GM12878 (cell line): ENCODE results near the gene ENO2. TPM values are rescaled to one million over a fixed set of nuclear protein-coding genes. Genes with fewer than 3 reads are reported as not detected.

Experiments used
- ATF7 ChIP-seq: fragments of 450-650 bp; IDR thresholded peaks from 2 replicates; pipeline ENCODE4 v1.6.1; 2016; ENCODE audit warnings: low read depth, mild to moderate bottlenecking
- BACH1 ChIP-seq: fragments of 450-650 bp; IDR thresholded peaks from 2 replicates; pipeline ENCODE4 v1.6.1; 2017; ENCODE audit warnings: mild to moderate bottlenecking, borderline replicate concordance
- CREM ChIP-seq: IDR thresholded peaks from 2 replicates; pipeline ENCODE4 v1.6.1; 2014; ENCODE audit warnings: antibody characterized with exemption, low read depth
- E2F8 ChIP-seq: fragments of 450-650 bp; IDR thresholded peaks from 2 replicates; pipeline ENCODE4 v1.6.1; 2018; ENCODE audit warnings: mild to moderate bottlenecking, low read depth, moderate library complexity; ENCODE audit not compliant: partially characterized antibody
- EGR1 ChIP-seq, 2 experiments: IDR thresholded peaks; 1 replicate in 1 of 2; 2 replicates in 1 of 2; pipeline ENCODE4 v1.6.1; 2011 to 2012; ENCODE audit warnings: low read depth in 2 of 2, low read length in 2 of 2, borderline replicate concordance in 1 of 2, mild to moderate bottlenecking in 1 of 2, moderate library complexity in 1 of 2
- EP300 ChIP-seq, 2 experiments: fragments of 150-350 bp in 1 of 2; IDR thresholded peaks; 2 replicates each; pipeline ENCODE4 v1.6.1; 2011 to 2012; ENCODE audit warnings: low read depth in 2 of 2, low read length in 2 of 2, borderline replicate concordance in 1 of 2, improper control_type of control experiment in 1 of 2, inconsistent platforms in 1 of 2; ENCODE audit not compliant: control insufficient read depth in 1 of 2
- ETV6 ChIP-seq, 2 experiments: fragments of 450-650 bp in 1 of 2; IDR thresholded peaks in 1 of 2; conservative IDR thresholded peaks in 1 of 2; 2 replicates each; pipeline ENCODE4 v1.6.1; 2014; ENCODE audit warnings: antibody characterized with exemption in 1 of 2, borderline replicate concordance in 1 of 2, low read depth in 1 of 2, mild to moderate bottlenecking in 1 of 2, moderate library complexity in 1 of 2
- GABPA ChIP-seq: IDR thresholded peaks from 2 replicates; pipeline ENCODE4 v1.6.1; 2014; ENCODE audit warnings: antibody characterized with exemption, low read depth, mild to moderate bottlenecking, inconsistent platforms
- JUND ChIP-seq: IDR thresholded peaks from 2 replicates; pipeline ENCODE4 v1.6.1; 2012; ENCODE audit warnings: low read depth, mild to moderate bottlenecking, low read length, improper control_type of control experiment, moderate library complexity
- MXI1 ChIP-seq: fragments of 150-350 bp; IDR thresholded peaks from 2 replicates; pipeline ENCODE4 v1.6.1; 2011; ENCODE audit warnings: low read depth, mild to moderate bottlenecking, inconsistent platforms, low read length, improper control_type of control experiment
- NBN ChIP-seq: fragments of 450-650 bp; IDR thresholded peaks from 2 replicates; pipeline ENCODE4 v1.6.1; 2016
- NRF1 ChIP-seq: conservative IDR thresholded peaks from 2 replicates; pipeline ENCODE4 v1.6.1; 2011; ENCODE audit warnings: mild to moderate bottlenecking, low read depth, low read length, improper control_type of control experiment
- PKNOX1 ChIP-seq: fragments of 450-650 bp; IDR thresholded peaks from 2 replicates; pipeline ENCODE4 v1.6.1; 2016; ENCODE audit warnings: mild to moderate bottlenecking
- POLR2AphosphoS5 ChIP-seq: IDR thresholded peaks from 2 replicates; pipeline ENCODE4 v1.6.1; 2011; ENCODE audit warnings: mild to moderate bottlenecking, low read length, inconsistent platforms
- RELB ChIP-seq: fragments of 450-650 bp; IDR thresholded peaks from 2 replicates; pipeline ENCODE4 v1.6.1; 2017; ENCODE audit warnings: low read depth, mild to moderate bottlenecking, moderate library complexity
- SIN3A ChIP-seq: IDR thresholded peaks from 2 replicates; pipeline ENCODE4 v1.6.1; 2012; ENCODE audit warnings: low read depth, low read length, improper control_type of control experiment
- TCF12 ChIP-seq: IDR thresholded peaks from 2 replicates; pipeline ENCODE4 v1.6.1; 2011; ENCODE audit warnings: low read depth, mild to moderate bottlenecking, low read length
- WRNIP1 ChIP-seq: IDR thresholded peaks from 2 replicates; pipeline ENCODE4 v1.6.1; 2011; ENCODE audit warnings: low read depth, low read length, improper control_type of control experiment, borderline replicate concordance
- polyA plus RNA-seq, 11 experiments: library from polyadenylated mRNA; depleted of rRNA in 4 of 11; unstranded in 6 of 11; stranded (reverse) in 5 of 11; fragments of >200 nt; fragmentation: Nextera tagmentation in 4 of 11; fragmentation: Illumina TruSeq in 1 of 11; extraction: Ambion mirVana in 4 of 11; extraction: Trizol in 1 of 11; gene quantifications; 1 replicate in 1 of 11; 2 replicates in 10 of 11; pipeline versions ENCODE4 v1.2.1 to v1.2.3, GENCODE V29; 2011 to 2016; ENCODE audit warnings: inconsistent platforms in 2 of 11, missing spikeins in 2 of 11, low read depth in 1 of 11
- total RNA-seq, 4 experiments: library from RNA; depleted of rRNA in 3 of 4; stranded (reverse); fragments of >200 nt in 3 of 4; fragmentation: Illumina TruSeq in 1 of 4; extraction: Trizol in 1 of 4; gene quantifications; 2 replicates each; pipeline versions ENCODE4 v1.2.1 to v1.2.3, GENCODE V29; 2013 to 2021

The ENO2 gene
- total and polyA plus RNA-seq, 10 of the 15 experiments (the other 5 are each of a cell fraction or from before 2014, with no cell fraction given): 24.8 to 196 (median 43.1) TPM

DNA sequence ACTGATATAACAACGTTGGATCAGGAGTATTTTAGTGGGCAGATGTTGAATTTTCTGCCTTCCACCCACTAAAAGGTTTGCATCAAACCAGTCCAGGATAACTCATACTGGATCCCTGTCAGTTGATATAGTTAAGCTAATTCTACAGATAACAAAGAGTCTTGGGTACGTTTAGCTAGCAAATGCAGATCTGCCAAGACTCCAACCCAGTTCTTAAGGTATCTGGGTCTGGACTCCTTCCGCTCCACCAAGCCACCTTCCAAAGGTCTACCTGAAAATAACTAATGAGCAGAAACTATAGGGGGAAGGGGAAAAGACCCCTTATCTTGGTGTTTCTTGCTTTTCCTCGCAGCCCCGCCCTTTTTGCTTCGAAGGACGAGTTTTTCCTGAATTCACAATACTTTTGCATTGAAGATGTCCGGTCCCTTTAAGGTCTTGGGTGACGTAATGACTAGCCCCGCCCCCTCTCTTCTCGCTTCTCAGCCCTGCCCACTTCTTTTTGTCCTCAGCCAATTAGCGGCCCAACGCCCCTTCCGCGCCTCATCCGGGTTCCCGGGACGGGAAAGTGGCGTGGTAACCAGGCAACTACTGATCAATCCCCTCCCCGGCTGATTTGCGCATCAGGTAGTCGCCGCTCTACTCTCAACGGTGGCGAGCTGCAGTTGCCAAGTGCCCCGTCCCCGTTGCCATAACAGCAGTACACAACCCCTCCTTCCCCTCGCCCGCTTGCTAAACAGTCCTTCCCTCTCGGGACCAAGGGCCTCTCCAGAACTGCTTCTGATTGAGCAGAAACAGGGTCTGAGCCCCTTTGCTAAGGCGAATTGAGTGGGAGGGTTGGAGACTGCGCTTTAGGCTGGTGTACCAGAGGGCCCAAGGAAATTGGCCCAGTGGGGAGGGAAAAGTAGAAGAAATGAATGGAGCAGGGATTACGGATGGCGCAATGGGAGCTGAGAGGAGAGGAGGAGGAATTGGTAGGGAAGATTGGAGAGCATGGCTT, 9.8 kb upstream of the ENO2 start, which contains the start of gene LRRC23 (continued):
- TF ChIP-seq ETV6 (conservative IDR thresholded peaks at IDR 0.05 in 1 of 2, IDR thresholded peaks at IDR 0.05 in 1 of 2; ENCODE audit: borderline replicate concordance in 1 of 2, low read depth in 1 of 2) (no peak), ATF7 (peak; percentile 99), BACH1 (0 out of 2 replicates have a peak, but pooled peaks have one; percentile 29), E2F8 (peak; percentile 65), WRNIP1 (no peak), CREM (peak; percentile 82; the same call in 1 of the 2 replicates), PKNOX1 (peak; percentile 74), JUND (peak; percentile 81), GABPA (no peak), MXI1 (peak; percentile 86), SIN3A (peak; percentile 89), NBN (no peak), EP300 (IDR thresholded peaks at IDR 0.05; ENCODE audit: borderline replicate concordance in 1 of 2, control insufficient read depth in 1 of 2, low read depth in 2 of 2, low read length in 2 of 2) (peak in 1 of 2 experiments; percentile 38; a peak in 1 of 4 replicates), POLR2AphosphoS5 (peak; percentile 41; the same call in 1 of the 2 replicates), NRF1 (0 out of 2 replicates have a peak, but pooled peaks have one; percentile 3), RELB (peak; percentile 86; the same call in 1 of the 2 replicates), EGR1 (IDR thresholded peaks at IDR 0.05; ENCODE audit: borderline replicate concordance in 1 of 2, low read depth in 2 of 2, low read length in 2 of 2) (no peak), TCF12 (no peak)
